GM12892 (cell line): ENCODE data around the gene STMN3.

ENCODE experiments used
- POLR2A ChIP-seq: IDR thresholded peaks from 2 replicates; pipeline ENCODE4 v1.6.1; 2011; ENCODE audit warnings: low read depth, low read length, control low read depth
- POLR2AphosphoS5 ChIP-seq: IDR thresholded peaks from 2 replicates; pipeline ENCODE4 v1.6.1; 2011; ENCODE audit warnings: low read depth, low read length, control low read depth
- TAF1 ChIP-seq: IDR thresholded peaks from 2 replicates; pipeline ENCODE4 v1.6.1; 2011; ENCODE audit warnings: low read depth, mild to moderate bottlenecking, control low read depth, low read length, borderline replicate concordance

DNA sequence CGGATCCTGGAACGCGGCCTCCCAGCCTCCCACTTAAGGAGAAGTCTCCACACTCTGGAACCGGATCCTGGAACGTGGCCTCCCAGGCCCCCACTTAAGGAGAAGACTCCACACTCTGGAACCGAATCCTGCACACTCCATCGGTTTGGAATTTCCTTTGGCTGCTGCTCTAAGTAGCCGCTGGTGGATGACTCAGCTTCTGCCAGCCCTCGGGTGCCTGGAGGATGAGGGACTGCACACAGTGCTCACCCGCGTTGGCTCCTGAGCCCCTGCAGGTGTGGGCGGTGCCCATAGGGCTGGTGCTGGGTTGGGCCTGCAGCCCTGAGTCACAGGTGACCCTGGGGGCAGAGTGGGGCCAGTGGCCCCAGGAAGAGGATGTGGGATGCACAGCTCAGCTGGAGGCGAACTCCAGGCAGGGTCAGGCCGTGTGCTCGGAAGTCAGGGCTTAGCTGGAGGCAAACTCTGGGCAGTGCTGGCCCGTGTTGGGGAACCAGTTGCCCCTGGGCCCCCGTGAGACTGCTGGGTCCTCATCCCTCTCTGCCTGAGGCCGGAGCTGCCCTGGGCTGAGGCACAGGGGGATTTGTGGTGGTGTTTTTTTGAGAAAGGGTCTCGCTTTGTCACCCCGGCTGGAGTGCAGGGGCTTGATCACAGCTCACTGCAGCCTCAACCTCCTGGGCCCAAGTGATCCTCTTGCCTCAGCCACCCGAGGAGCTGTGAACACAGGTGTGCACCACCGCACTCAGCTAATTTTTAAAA lies 29.3 kb upstream of the STMN3 start:
- no peak for TF ChIP-seq TAF1
- no peak for TF ChIP-seq POLR2AphosphoS5
- TF ChIP-seq POLR2A, result no peak
